CD4-positive, alpha-beta T cell treated with Interferon alpha-2 for 1 hour (primary cell): ENCODE results near the gene MRPL18.

Experiments
- DNase-seq, 2 donors: peaks; one replicate each; pipeline ENCODE4 v3.0.0-alpha.2; 2020 to 2022

The MRPL18 gene

GRCh38 chr6:159844737-159845645 lies 54.7 kb downstream of the MRPL18 start:
- DNase-seq, result no peak
